ENCODE results near the gene HTRA3.

GRCh38 chr4:8328866-8329559 lies 59.5 kb downstream of the HTRA3 start:
- TF ChIP-seq JUND (IDR thresholded peaks at IDR 0.05), result no peak
- TF ChIP-seq CTCF (IDR thresholded peaks at IDR 0.05; ENCODE audit: low read depth, low read length, missing input control), result no peak
- no peak for TF ChIP-seq TAF1 (conservative IDR thresholded peaks at IDR 0.05)
- no peak for TF ChIP-seq RAD21 (IDR thresholded peaks at IDR 0.05)
- TF ChIP-seq GABPA (IDR thresholded peaks at IDR 0.05 in 1 of 2, conservative IDR thresholded peaks at IDR 0.05 in 1 of 2), result no peak
- TF ChIP-seq HNF4A (conservative IDR thresholded peaks at IDR 0.05), result no peak
- no peak for TF ChIP-seq RXRA (IDR thresholded peaks at IDR 0.05)
- TF ChIP-seq YY1 (IDR thresholded peaks at IDR 0.05), result no peak
- no peak for TF ChIP-seq MAX (IDR thresholded peaks at IDR 0.05)
- no peak for TF ChIP-seq ZBTB33 (IDR thresholded peaks at IDR 0.05)
- no peak for TF ChIP-seq SP1 (IDR thresholded peaks at IDR 0.05)
- TF ChIP-seq FOXA1 (IDR thresholded peaks at IDR 0.05), result no peak
- TF ChIP-seq EGR1 (IDR thresholded peaks at IDR 0.05; ENCODE audit: low read depth in 2 of 2), result no peak
- no peak for TF ChIP-seq NR2F2 (IDR thresholded peaks at IDR 0.05)

Measured in liver (tissue), 3 donors.